ENCODE data around the gene CD52. TPM values are rescaled to one million over a fixed set of nuclear protein-coding genes. Genes with fewer than 3 reads are reported as not detected.
"Not testable (repeated sequence)": the region's sequence is repeated elsewhere in the genome, so short reads cannot be mapped to it uniquely, and the experiment has no call there.

CD52 gene
- total and polyA plus RNA-seq, 10 donors = 206 to 3,726 (median 316) TPM

DNA sequence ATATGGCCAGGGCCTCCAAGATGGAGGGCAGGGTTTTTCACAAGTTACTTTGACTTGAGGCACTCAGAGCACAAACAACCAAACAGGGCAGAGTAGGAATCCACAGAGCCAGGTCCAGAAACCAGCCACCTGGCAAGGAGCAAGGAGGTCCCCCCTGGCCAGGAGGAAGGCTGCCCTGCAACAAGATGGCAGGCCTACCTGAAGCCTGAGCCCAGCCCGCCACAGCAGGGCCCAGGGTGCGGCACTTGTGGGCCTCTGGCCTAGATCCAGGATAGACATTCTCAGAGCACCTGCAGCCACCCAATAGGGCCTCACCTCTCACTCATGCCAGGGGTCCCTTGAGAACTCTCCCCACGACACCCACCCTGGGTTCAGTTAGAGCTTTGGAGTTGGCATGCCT lies 26.3 kb upstream of the CD52 start:
- peaks cover 50 to 70% (median 68%) of the 10 kb centered on the region in 6 donors for H3K4me1 ChIP-seq
- no peaks in the 10 kb centered on the region for H3K27me3 ChIP-seq (replicated peaks in 1 of 7)
- intact Hi-C loops (cut with DNase I; ENCODE audit: low total_unique reads) = no loop called here
- H3K27ac ChIP-seq = peak overlapping the region; percentile 84 to 99 (median 94)
- peak; percentile 80 for DNase-seq
- H3K4me3 ChIP-seq = peak overlapping the region in 1 of 8 donors; percentile 49
- no peaks in the 10 kb centered on the region for H3K9me3 ChIP-seq
- WGBS, 5 donors = 78 to 95% (median 86%) methylated on average over 3 of the region's 3 CpGs; no CpG with 5 or more reads in 1 of the 5 donors
- peaks cover 0 to 36% (median 0%) of the 10 kb centered on the region in 6 donors for H3K36me3 ChIP-seq
- TF ChIP-seq POLR2A (IDR thresholded peaks at IDR 0.05) (no peak), POLR2AphosphoS5 (IDR thresholded peaks at IDR 0.05) (no peak)
- TF ChIP-seq, protein P1, sequence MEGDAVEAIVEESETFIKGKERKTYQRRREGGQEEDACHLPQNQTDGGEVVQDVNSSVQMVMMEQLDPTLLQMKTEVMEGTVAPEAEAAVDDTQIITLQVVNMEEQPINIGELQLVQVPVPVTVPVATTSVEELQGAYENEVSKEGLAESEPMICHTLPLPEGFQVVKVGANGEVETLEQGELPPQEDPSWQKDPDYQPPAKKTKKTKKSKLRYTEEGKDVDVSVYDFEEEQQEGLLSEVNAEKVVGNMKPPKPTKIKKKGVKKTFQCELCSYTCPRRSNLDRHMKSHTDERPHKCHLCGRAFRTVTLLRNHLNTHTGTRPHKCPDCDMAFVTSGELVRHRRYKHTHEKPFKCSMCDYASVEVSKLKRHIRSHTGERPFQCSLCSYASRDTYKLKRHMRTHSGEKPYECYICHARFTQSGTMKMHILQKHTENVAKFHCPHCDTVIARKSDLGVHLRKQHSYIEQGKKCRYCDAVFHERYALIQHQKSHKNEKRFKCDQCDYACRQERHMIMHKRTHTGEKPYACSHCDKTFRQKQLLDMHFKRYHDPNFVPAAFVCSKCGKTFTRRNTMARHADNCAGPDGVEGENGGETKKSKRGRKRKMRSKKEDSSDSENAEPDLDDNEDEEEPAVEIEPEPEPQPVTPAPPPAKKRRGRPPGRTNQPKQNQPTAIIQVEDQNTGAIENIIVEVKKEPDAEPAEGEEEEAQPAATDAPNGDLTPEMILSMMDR (IDR thresholded peaks at IDR 0.05 in 8 of 11, conservative IDR thresholded peaks at IDR 0.05 in 3 of 11) = no peak

DNA sequence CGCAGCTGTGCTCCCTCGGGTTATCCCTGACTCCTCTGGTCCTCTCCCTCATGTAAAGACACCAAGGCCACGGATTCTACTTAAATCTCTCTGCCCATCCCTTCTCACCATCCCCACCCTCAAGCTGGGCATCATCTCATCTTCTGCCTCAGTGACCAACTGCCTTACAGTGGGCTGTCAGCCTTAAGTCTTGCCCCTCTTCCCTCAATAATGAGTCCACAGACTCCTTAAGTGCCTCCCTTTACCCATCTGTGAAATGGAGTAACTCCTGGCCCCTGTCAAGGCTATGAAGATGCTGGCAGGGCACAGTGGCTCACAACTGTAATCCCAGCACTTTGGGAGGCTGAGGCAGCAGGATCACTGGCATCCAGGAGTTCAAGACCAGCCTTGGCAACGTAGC lies 25.8 kb upstream of the CD52 start:
- Histone ChIP-seq H3K27ac (peak overlapping the region; percentile 84 to 99 (median 94)), H3K4me3 (peak overlapping the region in 1 of 8 donors; percentile 49), H3K36me3 (peaks cover 0 to 42% (median 1%) of the 10 kb centered on the region in 6 donors), H3K9me3 (no peaks in the 10 kb centered on the region), H3K27me3 (replicated peaks in 1 of 7) (no peaks in the 10 kb centered on the region), H3K4me1 (peaks cover 45 to 65% (median 63%) of the 10 kb centered on the region in 6 donors)
- DNase-seq = peak; percentile 43
- 83 to 97% (median 89%) methylated on average over 4 of the region's 4 CpGs for WGBS, 5 donors
- TF ChIP-seq POLR2AphosphoS5 (IDR thresholded peaks at IDR 0.05) (no peak), POLR2A (IDR thresholded peaks at IDR 0.05) (no peak)
- TF ChIP-seq, protein P1 (IDR thresholded peaks at IDR 0.05 in 8 of 11, conservative IDR thresholded peaks at IDR 0.05 in 3 of 11) = no peak
- intact Hi-C loops (cut with DNase I; ENCODE audit: low total_unique reads) = no loop called here

DNA sequence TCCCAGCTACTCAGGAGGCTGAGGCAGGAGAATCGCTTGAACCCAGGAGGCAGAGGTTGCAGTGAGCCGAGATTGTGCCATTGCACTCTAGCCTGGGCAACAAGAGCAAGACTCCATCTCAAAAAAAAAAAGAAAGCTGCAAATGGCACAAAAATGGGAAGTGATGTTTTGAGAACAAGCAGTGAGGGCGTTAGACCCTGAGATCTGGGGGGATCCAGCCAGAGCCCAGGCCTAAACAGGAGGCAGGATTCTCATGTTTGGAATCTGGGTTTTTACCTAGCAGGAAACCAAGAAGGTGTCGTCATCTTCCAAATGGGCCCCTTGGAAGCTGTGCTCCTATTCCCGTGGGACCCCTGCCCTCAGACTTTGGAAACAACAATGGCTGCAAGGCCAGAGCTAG lies 25.0 kb upstream of the CD52 start:
- DNase-seq; H3K4me3 ChIP-seq; H3K9me3 ChIP-seq; intact Hi-C loops (cut with DNase I; ENCODE audit: low total_unique reads); H3K27me3 ChIP-seq (replicated peaks in 1 of 7): not testable (repeated sequence)
- Histone ChIP-seq H3K27ac (peak overlapping the region in 6 of 8 donors; percentile 87 to 99 (median 96)), H3K36me3 (peaks cover 0 to 49% (median 4%) of the 10 kb centered on the region in 6 donors), H3K4me1 (peaks cover 41 to 59% (median 55%) of the 10 kb centered on the region in 6 donors)
- WGBS, 5 donors = 69 to 84% (median 77%) methylated on average over 4 to 5 of the region's 5 CpGs

DNA sequence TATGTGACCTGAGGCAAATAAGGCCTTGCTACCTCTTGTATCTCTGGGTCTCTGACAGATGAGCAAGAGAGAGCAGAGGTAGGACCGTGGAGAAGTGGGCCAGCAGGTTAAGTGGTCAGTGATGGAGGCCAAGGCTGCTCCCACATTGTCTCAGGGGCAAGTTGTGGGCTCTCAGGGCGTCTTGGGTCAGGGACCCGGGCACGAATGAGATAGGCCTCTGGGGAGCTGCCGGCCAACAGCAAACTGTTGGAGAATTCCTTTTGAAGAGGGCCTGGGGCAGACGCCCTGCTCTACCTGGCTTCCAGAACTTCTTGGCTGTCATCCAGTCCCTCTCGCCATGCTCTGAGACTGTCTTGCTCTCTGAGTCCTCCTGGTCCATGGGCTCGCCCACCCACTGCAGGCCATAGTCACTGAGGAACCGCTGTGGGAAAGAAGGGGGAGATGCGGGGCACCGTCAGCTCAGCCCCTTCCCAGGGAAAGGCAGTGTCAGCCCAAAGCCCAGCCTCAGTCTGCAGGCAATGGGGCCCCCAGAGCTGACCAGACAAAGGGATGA lies 23.8 kb upstream of the CD52 start:
- TF ChIP-seq POLR2A (IDR thresholded peaks at IDR 0.05) (no peak), POLR2AphosphoS5 (IDR thresholded peaks at IDR 0.05) (no peak)
- TF ChIP-seq, protein P1 (IDR thresholded peaks at IDR 0.05 in 8 of 11, conservative IDR thresholded peaks at IDR 0.05 in 3 of 11) = no peak
- intact Hi-C loops (cut with DNase I; ENCODE audit: low total_unique reads) = no loop called here
- no peaks in the 10 kb centered on the region for H3K27me3 ChIP-seq (replicated peaks in 1 of 7)
- H3K9me3 ChIP-seq = no peaks in the 10 kb centered on the region
- peak overlapping the region in 1 of 8 donors; percentile 96 for H3K27ac ChIP-seq
- WGBS, 5 donors = 85 to 91% (median 87%) methylated on average over 9 to 11 of the region's 11 CpGs
- DNase-seq = peak; percentile 69
- peaks cover 30 to 58% (median 46%) of the 10 kb centered on the region in 6 donors for H3K4me1 ChIP-seq
- no peak overlapping the region for H3K4me3 ChIP-seq
- peaks cover 0 to 50% (median 4%) of the 10 kb centered on the region in 6 donors for H3K36me3 ChIP-seq

Data from spleen (tissue), 11 donors.